Measurements from ENCODE around the gene NHS.

NHS gene

GRCh38 chrX:17374619-17375366 is at the start of gene NHS:
TSS of gene NHS (plus strand) at chrX:17375200. CDS start at chrX:17375758, 558 bp downstream.
- DNase-seq (ENCODE audit: low read depth): no peak

- no peak for DNase-seq (ENCODE audit: low read depth)
These were observed 46.2 kb upstream of the NHS start for GRCh38 chrX:17328837-17329236.

- DNase-seq (ENCODE audit: low read depth): no peak
These were observed 38.6 kb upstream of the NHS start for GRCh38 chrX:17336377-17336776.

- DNase-seq (ENCODE audit: low read depth): no peak
These were observed 19.0 kb upstream of the NHS start for GRCh38 chrX:17355976-17356375.

- DNase-seq (ENCODE audit: low read depth): no peak
These were observed 15.5 kb upstream of the NHS start for GRCh38 chrX:17359500-17359899.

GRCh38 chrX:17361620-17362019 is 13.4 kb upstream of the NHS start:
- DNase-seq (ENCODE audit: low read depth): no peak

- DNase-seq (ENCODE audit: low read depth): no peak
These were observed 7.0 kb upstream of the NHS start for GRCh38 chrX:17368002-17368401.

GRCh38 chrX:17369309-17369708 is 5.7 kb upstream of the NHS start:
- no peak for DNase-seq (ENCODE audit: low read depth)

GRCh38 chrX:17370191-17370590 is 4.8 kb upstream of the NHS start:
- DNase-seq (ENCODE audit: low read depth): no peak

GRCh38 chrX:17372052-17372451 is 2.9 kb upstream of the NHS start:
- DNase-seq (ENCODE audit: low read depth): no peak

GRCh38 chrX:17373337-17373736 is 1.7 kb upstream of the NHS start:
- DNase-seq (ENCODE audit: low read depth): no peak

GRCh38 chrX:17375367-17375636 is 302 bp downstream of the NHS start:
- DNase-seq (ENCODE audit: low read depth): no peak

GRCh38 chrX:17375637-17376430 is 834 bp downstream of the NHS start:
- DNase-seq (ENCODE audit: low read depth): no peak

- no peak for DNase-seq (ENCODE audit: low read depth)
These were observed 1.6 kb downstream of the NHS start for GRCh38 chrX:17376431-17377077.

GRCh38 chrX:17377091-17377717 is 2.2 kb downstream of the NHS start:
- no peak for DNase-seq (ENCODE audit: low read depth)

- no peak for DNase-seq (ENCODE audit: low read depth)
These were observed 2.8 kb downstream of the NHS start for GRCh38 chrX:17377795-17378194.

- DNase-seq (ENCODE audit: low read depth): no peak
These were observed 5.2 kb downstream of the NHS start for GRCh38 chrX:17380221-17380620.

GRCh38 chrX:17390419-17390850 is 15.4 kb downstream of the NHS start:
- no peak for DNase-seq (ENCODE audit: low read depth)

GRCh38 chrX:17395154-17395553 is 20.2 kb downstream of the NHS start:
- DNase-seq (ENCODE audit: low read depth): no peak

- no peak for DNase-seq (ENCODE audit: low read depth)
These were observed 22.1 kb downstream of the NHS start for GRCh38 chrX:17397074-17397473.

- no peak for DNase-seq (ENCODE audit: low read depth)
These were observed 28.2 kb downstream of the NHS start for GRCh38 chrX:17403189-17403691.

GRCh38 chrX:17403972-17404371 is 29.0 kb downstream of the NHS start:
- DNase-seq (ENCODE audit: low read depth): no peak
